ENCODE results near the gene SHB.

DNA sequence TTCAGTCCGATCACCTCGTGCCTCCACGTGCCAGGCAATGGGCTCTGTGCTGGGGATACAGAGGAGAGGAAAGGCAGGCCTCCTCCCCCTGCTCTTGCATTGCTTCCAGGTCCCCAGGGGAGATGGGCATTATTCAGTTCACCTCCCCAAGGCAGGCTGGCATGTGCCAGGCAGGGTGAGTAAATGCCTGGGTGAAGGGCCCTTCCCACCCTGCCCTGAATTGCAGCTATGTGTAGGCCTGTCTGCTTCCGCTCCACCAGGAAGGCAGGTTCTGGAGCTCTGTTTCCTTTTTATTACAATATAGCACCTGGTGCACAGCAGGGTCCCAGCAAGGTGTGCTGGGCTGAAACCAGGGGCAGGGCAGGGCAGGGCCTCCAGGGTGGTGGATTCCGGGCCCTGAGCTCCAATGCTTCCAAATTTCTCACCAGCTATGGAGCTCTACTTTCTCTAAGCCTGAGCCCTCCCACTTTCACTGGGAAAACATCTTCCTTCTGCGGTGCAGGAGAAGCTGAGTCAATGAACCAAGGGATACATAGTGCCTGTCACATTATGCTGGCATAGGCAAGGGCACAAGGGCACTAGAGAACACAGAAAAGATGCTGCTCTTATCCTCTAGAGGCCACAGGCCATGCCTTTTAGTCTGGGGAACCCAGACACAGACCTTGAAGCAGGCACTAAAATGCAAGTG is 42.0 kb downstream of the SHB start:
- TF ChIP-seq, protein P1, sequence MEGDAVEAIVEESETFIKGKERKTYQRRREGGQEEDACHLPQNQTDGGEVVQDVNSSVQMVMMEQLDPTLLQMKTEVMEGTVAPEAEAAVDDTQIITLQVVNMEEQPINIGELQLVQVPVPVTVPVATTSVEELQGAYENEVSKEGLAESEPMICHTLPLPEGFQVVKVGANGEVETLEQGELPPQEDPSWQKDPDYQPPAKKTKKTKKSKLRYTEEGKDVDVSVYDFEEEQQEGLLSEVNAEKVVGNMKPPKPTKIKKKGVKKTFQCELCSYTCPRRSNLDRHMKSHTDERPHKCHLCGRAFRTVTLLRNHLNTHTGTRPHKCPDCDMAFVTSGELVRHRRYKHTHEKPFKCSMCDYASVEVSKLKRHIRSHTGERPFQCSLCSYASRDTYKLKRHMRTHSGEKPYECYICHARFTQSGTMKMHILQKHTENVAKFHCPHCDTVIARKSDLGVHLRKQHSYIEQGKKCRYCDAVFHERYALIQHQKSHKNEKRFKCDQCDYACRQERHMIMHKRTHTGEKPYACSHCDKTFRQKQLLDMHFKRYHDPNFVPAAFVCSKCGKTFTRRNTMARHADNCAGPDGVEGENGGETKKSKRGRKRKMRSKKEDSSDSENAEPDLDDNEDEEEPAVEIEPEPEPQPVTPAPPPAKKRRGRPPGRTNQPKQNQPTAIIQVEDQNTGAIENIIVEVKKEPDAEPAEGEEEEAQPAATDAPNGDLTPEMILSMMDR (IDR thresholded peaks at IDR 0.05) = no peak
- TF ChIP-seq POLR2A (IDR thresholded peaks at IDR 0.05) = no peak

All from lower leg skin (tissue), 3 donors.